GM13977 (cell line): ENCODE results near the gene PUM1.
A peak's percentile ranks its signal among the peaks of the same experiment; 100 is the strongest.

Experiments
- DNase-seq: peaks from one replicate; pipeline ENCODE4 v3.0.0; 2012; ENCODE audit warnings: low spot score
- CTCF ChIP-seq: IDR thresholded peaks from 2 replicates; pipeline ENCODE4 v1.5.1; 2012; ENCODE audit warnings: mild to moderate bottlenecking, control low read depth; ENCODE audit not compliant: insufficient read depth; ENCODE audit errors: extremely low read depth, missing control alignments
- in situ Hi-C: fragments of 300-500 bp; cut with MboI; formaldehyde crosslinking; loops from one replicate; pipeline ENCODE4 v1.12.0; 2022; ENCODE audit warnings: low sequenced_read_pairs, low pct_unique_long_range_greater_than_20kb, mixed read lengths, inconsistent platforms; ENCODE audit not compliant: unreplicated experiment

PUM1 gene

GRCh38 chr1:31065310-31066217 lies at the start of gene PUM1:
Gene PUM1 (minus strand): TSS chr1:31065717. CDS start chr1:31059566, 6,151 bp downstream.
- in situ Hi-C loops: no loop called here
- peak; percentile 96 for DNase-seq
- no peak for TF ChIP-seq CTCF

- in situ Hi-C loops: no loop called here
- TF ChIP-seq CTCF: no peak
- DNase-seq: no peak
These were observed 46.9 kb upstream of the PUM1 start for GRCh38 chr1:31112266-31112935.

- in situ Hi-C loops: no loop called here
- no peak for TF ChIP-seq CTCF
- DNase-seq: no peak
These were observed 45.9 kb upstream of the PUM1 start for GRCh38 chr1:31111290-31111951.

- in situ Hi-C loops: no loop called here
- TF ChIP-seq CTCF: no peak
- DNase-seq: no peak
These were observed 45.3 kb upstream of the PUM1 start for GRCh38 chr1:31110846-31111245.

- no peak for TF ChIP-seq CTCF
- in situ Hi-C loops: no loop called here
These were observed 43.3 kb upstream of the PUM1 start for GRCh38 chr1:31108861-31109260.

GRCh38 chr1:31105646-31106045 lies 40.1 kb upstream of the PUM1 start:
- TF ChIP-seq CTCF: no peak
- DNase-seq: no peak
- in situ Hi-C loops: no loop called here

More at GRCh38 chr1:31108861-31109260, 43.3 kb upstream of the PUM1 start:
- DNase-seq: no peak
